ENCODE results near the gene SPRN.
"Not testable (repeated sequence)": the region's sequence is repeated elsewhere in the genome, so short reads cannot be mapped to it uniquely, and the experiment has no call there.

SPRN gene, protein sequence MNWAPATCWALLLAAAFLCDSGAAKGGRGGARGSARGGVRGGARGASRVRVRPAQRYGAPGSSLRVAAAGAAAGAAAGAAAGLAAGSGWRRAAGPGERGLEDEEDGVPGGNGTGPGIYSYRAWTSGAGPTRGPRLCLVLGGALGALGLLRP

DNA sequence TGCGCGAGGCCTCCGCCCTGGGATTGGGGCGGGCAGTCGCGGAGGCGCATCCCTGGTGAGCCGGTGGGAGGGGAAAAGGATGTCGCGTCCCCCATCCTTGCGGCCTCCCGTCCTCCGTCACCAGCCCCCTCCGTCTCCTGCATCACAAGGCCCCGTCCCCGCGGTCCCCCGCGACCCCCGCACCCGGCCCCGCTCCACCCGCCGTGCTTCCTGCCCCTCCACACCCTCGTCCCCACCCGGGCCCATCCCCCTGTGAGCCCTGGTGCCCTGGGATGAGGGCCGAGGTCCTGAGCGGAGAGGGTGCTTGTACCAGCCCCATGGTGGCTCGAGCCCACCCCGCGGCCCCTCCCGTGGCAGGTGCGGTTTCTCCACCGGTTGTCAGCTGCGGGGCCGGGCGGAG, at the start of gene SPRN:
Gene SPRN (minus strand): TSS at position 25 of the 400 bp plus-strand sequence. CDS start 944 bp downstream, outside the sequence.
- DNase-seq: not testable (repeated sequence)

GRCh38 chr10:133474027-133474426, 49.6 kb upstream of the SPRN start:
- no peak for DNase-seq

GRCh38 chr10:133473270-133473669, 48.8 kb upstream of the SPRN start:
- DNase-seq: no peak

DNA sequence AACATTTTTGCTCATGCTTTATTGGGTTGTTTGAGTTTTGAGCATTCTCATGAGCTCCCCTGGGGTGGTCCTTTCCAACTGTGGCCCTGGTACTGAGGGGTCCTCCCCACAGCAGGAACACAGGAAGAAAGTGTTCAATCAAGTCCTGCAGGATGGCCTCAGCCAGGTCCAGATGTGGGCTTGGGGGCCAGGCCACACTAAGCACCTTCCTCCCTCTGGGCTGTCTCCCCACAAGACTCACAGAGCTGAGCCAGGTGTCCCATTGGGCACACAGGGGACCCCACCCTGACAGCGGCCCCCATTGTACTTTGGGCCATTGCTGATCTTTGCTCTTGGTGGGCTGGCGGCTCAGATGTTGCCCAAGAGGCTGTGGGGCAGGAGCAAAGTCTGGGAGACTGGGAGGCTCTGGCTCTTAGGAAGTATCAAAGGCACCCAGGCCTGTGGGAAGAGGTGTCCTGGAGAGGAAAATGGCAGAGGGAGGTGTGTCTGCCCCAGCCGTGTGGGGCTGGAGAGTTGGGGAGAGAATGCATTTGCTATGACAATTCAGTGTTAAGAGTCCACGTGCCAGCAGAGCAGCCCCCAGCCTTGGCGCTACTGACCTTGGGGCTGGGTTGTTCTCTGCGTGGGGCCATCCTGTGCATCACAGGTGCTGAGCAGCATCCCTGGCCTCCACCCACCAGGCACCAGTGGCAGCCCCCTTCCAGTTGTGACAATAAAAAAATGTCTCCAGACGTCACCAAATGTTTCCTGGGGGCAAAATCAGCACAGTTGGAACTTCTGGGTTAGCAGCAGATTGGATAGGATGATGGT, 47.1 kb upstream of the SPRN start:
- no peak for DNase-seq

GRCh38 chr10:133469205-133469604, 44.8 kb upstream of the SPRN start:
- DNase-seq: not testable (repeated sequence)

DNA sequence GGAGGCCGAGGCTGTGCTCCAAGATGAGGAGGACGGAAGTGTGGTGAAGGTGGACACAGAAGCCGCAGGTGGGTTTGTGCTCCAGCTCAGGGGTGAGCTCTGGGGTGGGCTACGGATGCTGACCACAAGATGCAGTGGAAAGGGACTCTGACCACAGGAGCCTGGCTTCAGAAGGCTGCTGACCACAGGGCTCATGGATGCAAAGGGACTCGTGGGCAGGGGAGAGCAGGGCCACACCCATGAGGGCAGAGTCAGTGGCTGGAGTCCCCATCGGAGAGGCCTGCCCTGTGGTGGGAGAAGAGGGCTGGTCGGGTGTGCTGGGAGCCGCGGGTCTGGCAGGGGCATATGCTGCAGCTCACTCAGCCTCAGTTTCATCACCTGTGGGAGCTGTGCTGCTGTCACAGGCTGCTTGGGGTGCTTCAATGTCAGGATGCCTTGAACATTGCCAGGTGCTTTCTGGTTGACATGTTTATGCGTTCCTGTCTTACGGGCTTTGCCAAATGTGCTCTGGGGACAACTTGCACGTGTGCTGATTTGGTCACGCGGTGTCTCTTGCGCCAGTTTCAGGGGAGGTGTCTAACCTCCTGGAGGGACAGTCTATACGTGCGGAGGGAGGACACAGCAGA, 43.0 kb upstream of the SPRN start:
- DNase-seq: no peak

DNA sequence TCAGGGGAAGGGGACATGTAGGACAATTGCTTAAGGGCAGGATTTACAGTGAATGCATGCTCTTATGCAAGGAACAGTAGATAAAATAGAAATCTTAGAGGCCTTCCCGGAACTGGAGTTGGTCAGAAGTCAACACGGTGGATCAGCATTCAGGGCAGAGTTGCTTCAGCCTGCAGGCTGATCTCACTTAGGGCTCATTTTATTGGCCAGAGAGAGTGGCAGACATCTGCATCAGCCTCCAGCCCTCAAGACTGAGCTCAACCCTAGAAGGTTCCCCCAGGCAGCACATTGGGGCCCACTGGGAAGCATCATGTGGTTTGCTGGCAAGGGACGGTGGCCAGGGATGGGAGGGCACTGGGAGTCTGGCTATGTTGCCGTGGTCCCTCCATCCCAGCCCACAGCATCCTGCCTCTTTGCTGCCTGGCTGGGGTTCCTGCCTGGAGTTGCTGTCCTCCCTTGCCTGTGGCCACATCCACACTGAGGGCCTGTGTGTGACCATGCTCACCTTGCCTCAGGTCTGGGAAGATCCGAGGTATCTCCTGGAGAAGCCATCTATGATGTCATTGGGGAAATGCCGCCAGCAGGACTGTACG, 42.4 kb upstream of the SPRN start:
- DNase-seq: no peak

DNA sequence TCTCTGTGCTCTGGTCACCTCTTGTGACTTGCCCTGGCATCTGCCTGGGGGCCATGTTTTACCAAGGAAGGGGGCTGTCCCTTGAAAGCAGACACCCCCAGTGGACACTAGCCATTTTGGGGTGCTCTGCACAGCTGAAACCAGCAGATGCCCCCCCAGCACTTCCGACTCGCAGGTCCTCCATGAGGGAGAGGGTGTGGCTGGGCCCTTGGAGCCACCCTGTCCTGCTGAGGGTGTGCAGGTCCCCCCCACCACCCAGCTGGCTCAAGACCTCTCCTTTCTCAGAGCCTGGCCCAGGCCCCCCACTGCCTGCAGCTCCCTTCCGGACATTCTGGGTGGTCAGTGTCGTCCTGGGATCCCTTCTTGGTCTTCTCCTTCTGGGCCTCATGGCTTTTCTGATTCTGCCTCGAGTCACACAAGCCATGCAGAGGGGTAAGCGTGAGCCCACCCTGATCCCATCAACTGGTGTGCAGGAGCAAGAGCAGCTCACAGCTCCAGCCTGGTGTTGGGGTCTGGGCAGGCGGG, 41.6 kb upstream of the SPRN start:
- DNase-seq: no peak

GRCh38 chr10:133465191-133465949, 40.9 kb upstream of the SPRN start:
- DNase-seq: no peak

DNA sequence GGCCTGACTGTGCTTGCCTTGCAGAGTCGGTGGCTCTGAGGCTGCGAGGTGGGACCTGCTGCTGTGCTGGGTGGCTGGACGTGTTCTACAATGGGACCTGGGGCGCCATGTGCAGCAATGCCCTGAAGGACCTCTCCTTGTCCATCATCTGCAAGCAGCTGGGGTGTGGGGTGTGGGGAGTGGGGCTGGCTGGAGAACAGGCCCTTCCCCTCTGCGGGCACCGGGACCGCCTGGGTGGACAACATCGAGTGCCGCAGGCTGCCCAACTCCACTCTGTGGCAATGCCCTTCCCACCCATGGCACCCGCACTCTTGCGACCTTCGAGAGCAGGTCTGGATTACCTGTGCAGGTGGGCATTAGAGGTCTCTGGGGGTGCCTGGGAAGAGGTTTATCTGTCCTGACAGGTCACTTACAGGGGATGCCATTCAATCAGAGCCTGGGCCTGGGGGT, 40.2 kb upstream of the SPRN start:
- no peak for DNase-seq

GRCh38 chr10:133462512-133463305, 38.3 kb upstream of the SPRN start:
- DNase-seq: no peak

- DNase-seq: no peak
Observed at GRCh38 chr10:133461841-133462240, 37.4 kb upstream of the SPRN start.

- no peak for DNase-seq
Observed at GRCh38 chr10:133461027-133461426, 36.6 kb upstream of the SPRN start.

- DNase-seq: no peak
Observed at GRCh38 chr10:133460208-133460769, 35.9 kb upstream of the SPRN start.

DNA sequence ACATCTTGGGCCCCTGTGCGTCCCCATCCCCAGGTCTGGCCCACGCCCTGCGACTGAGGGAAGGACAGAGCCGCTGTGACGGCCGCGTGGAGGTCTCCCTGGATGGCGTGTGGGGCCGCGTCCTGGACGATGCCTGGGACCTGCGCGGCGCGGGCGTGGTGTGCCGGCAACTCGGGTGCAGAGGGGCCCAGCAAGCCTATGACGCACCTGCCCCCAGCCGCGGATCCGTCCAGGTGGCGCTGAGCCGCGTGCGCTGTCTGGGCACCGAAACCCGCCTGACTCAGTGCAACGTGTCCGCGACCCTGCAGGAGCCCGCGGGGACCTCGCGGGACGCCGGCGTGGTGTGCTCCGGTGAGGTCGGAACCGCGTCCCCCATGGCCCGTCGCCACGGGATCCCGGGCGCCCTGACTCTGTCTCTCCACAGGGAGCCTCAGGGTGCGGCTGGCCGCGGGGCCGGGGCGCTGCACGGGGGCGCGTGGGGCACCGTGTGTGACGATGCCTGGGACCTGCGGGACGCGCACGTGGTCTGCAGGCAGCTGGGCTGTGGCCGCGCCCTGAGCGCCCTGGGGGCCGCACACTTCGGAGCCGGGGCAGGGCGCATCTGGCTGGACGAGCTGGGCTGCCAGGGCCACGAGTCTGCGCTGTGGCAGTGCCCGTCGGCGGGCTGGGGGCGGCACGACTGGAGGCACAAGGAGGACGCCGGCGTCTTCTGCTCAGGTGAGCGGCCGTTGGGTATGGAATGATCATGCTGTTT, 35.2 kb upstream of the SPRN start:
- no peak for DNase-seq

DNA sequence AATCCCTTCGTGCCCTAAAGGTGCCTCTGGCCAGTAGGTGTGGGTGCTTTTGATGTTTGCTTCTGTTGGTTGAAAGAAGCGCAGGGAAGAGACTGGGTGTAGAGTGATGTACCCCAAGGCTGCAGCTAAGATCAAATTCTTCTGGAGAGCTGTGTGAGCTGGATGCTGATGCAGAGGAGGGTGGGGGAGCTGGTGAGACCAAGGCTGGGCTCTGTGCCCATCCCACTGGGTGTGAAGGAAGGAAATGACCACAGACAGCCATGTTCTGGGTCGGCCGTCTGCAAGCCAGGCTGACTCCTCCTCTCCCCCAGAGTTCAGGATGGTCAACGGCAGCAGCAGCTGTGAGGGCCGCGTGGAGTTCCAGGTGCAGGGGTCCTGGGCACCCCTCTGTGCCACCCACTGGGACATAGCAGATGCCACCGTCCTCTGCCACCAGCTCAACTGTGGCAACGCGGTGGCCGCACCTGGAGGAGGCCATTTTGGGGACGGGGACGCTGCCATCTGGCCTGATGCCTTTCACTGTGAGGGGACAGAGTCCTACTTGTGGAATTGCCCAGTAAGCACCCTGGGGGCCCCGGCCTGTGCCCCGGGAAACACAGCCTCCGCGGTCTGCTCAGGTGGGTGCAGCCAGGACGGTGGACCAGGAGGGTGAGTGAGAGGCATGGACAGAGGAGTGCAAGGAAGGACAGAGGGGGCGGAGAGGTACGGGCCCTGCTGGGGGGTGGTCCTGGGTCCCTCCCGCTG, 34.5 kb upstream of the SPRN start:
- DNase-seq: no peak

- no peak for DNase-seq
Observed at GRCh38 chr10:133458021-133458709, 33.7 kb upstream of the SPRN start.

DNA sequence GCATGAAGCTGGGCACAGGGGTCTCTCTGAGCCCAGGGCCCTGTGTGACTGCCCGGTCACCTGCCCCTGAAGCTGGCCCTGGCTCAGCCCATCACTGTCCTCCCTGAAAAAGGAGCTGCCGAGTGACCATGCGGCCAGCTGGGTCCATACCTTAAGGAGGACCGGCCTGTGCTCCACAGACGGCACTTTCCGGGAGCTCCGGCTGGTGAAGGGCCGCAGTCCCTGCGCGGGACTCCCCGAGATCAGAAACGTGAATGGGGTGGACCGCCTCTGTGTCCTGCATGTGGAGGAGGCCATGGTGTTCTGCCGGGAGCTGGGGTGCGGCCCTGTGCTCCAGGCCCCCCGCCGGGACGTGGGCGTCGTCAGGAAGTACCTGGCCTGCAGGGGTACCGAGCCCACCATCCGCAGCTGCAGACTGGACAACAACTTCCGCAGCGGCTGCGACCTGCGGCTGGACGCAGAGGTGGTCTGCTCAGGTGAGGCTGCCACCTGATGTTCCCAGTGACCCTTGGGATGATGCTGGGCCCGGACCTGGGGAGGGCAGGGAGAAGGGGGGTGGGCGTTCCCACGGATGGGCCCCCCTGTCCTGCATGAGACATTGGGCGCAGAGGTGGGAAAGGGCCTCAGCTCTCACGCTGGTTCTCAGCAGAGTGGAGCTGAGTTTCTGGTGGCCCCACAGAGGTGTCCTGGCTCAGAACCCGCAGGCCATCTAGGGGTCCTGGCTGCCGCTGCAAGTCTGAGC, 32.8 kb upstream of the SPRN start:
- DNase-seq: no peak

All from femur (tissue), 1 donor.